IMR-90 (cell line): ENCODE results near the gene CPSF4. TPM values are rescaled to one million over a fixed set of nuclear protein-coding genes. Genes with fewer than 3 reads are reported as not detected.

ENCODE experiments used
- ATAC-seq: fragments of 200-7000 bp; cut with Tn5 transposase; 2 replicates; pipeline ENCODE4 v1.9.1; 2020; ENCODE audit warnings: low read depth, mild to moderate bottlenecking, moderate library complexity
- BruUV-seq: library from RNA; stranded (reverse); fragments of 400-500 nt; replicated peaks from 2 replicates; lab custom pipeline; 2021; lab: Mats Ljungman, UMichigan
- CTCF ChIA-PET: fragments of 300-600 bp; formaldehyde crosslinking; extraction: SDS; loops from one replicate; lab custom pipeline; 2021; ENCODE audit warnings: antibody characterized with exemption; lab: Yijun Ruan, JAX
- POLR2A ChIA-PET: fragments of 300-600 bp; sonication (Branson Sonifier 250); formaldehyde crosslinking; loops from one replicate; lab custom pipeline; 2022; ENCODE audit warnings: antibody characterized with exemption; ENCODE audit not compliant: unreplicated experiment; lab: Charles Lee
- DNase-seq: peaks from one replicate; pipeline ENCODE4 v3.0.0; 2013
- H2AFZ ChIP-seq: replicated peaks from 2 replicates; pipeline ENCODE3; 2013; ENCODE audit warnings: low read length, mild to moderate bottlenecking; ENCODE audit not compliant: poor library complexity
- H2AK5ac ChIP-seq: 2 replicates; pipeline ENCODE4 v1.6.1; 2013; ENCODE audit warnings: low read depth, low read length, inconsistent platforms
- H2AK9ac ChIP-seq: replicated peaks from 2 replicates; pipeline ENCODE3; 2013; ENCODE audit warnings: mild to moderate bottlenecking, low read depth, low read length, moderate library complexity; ENCODE audit not compliant: poor library complexity
- H2BK120ac ChIP-seq: 2 replicates; pipeline ENCODE4 v1.6.1; 2013; ENCODE audit warnings: low read depth, low read length, inconsistent platforms
- H2BK15ac ChIP-seq: 3 replicates; pipeline ENCODE4 v1.6.1; 2013; ENCODE audit warnings: low read depth, low read length, inconsistent platforms
- H2BK20ac ChIP-seq: 2 replicates; pipeline ENCODE4 v1.6.1; 2013; ENCODE audit warnings: low read depth, mild to moderate bottlenecking, inconsistent platforms, low read length, moderate library complexity
- H2BK5ac ChIP-seq: 2 replicates; pipeline ENCODE4 v1.6.1; 2013; ENCODE audit warnings: mild to moderate bottlenecking, low read depth, low read length, inconsistent platforms; ENCODE audit not compliant: poor library complexity, severe bottlenecking
- H3K14ac ChIP-seq: replicated peaks from 2 replicates; pipeline ENCODE4 v1.6.1; 2013; ENCODE audit warnings: low read depth, low read length, inconsistent platforms
- H3K18ac ChIP-seq: 2 replicates; pipeline ENCODE4 v1.6.1; 2013; ENCODE audit warnings: low read depth, low read length, control low read depth
- H3K23ac ChIP-seq: 2 replicates; pipeline ENCODE4 v1.6.1; 2013; ENCODE audit warnings: low read depth, low read length, inconsistent platforms
- H3K27ac ChIP-seq: 2 replicates; pipeline ENCODE4 v1.5.1; 2013; ENCODE audit warnings: mild to moderate bottlenecking, control low read depth, low read length; ENCODE audit not compliant: insufficient read depth
- H3K27me3 ChIP-seq: 2 replicates; pipeline ENCODE4 v1.6.1; 2013; ENCODE audit warnings: low read length; ENCODE audit not compliant: control insufficient read depth, insufficient read depth
- H3K36me3 ChIP-seq: 2 replicates; pipeline ENCODE4 v1.6.1; 2013; ENCODE audit warnings: low read length, mixed read lengths; ENCODE audit not compliant: control insufficient read depth, insufficient read depth
- H3K4ac ChIP-seq: 2 replicates; pipeline ENCODE4 v1.6.1; 2013; ENCODE audit warnings: low read depth, low read length, inconsistent platforms
- H3K4me1 ChIP-seq: 2 replicates; pipeline ENCODE4 v1.6.1; 2013; ENCODE audit warnings: low read length, mixed read lengths; ENCODE audit not compliant: control insufficient read depth, insufficient read depth
- H3K4me2 ChIP-seq: 2 replicates; pipeline ENCODE4 v1.6.1; 2013; ENCODE audit warnings: low read depth, mild to moderate bottlenecking, control low read depth, low read length, moderate library complexity
- H3K4me3 ChIP-seq: 2 replicates; pipeline ENCODE4 v1.5.1; 2013; ENCODE audit warnings: low read depth, mild to moderate bottlenecking, control low read depth, low read length, moderate library complexity; ENCODE audit not compliant: insufficient read depth
- H3K56ac ChIP-seq: 2 replicates; pipeline ENCODE4 v1.6.1; 2013; ENCODE audit warnings: low read length, inconsistent platforms; ENCODE audit not compliant: insufficient read depth; ENCODE audit errors: extremely low read depth
- H3K79me1 ChIP-seq, 2 experiments: 2 replicates each; pipeline ENCODE4 v1.6.1; 2013; ENCODE audit warnings: low read length in 2 of 2, inconsistent platforms in 1 of 2, low read depth in 1 of 2
- H3K9ac ChIP-seq: 2 replicates; pipeline ENCODE4 v1.6.1; 2013; ENCODE audit warnings: low read depth, low read length, control low read depth
- H3K9me1 ChIP-seq: 2 replicates; pipeline ENCODE4 v1.6.1; 2013; ENCODE audit warnings: low read length, inconsistent platforms; ENCODE audit not compliant: insufficient read depth
- H3K9me3 ChIP-seq: 2 replicates; pipeline ENCODE4 v1.6.1; 2013; ENCODE audit warnings: low read length; ENCODE audit not compliant: control insufficient read depth, insufficient read depth
- H4K20me1 ChIP-seq: 2 replicates; pipeline ENCODE4 v1.6.1; 2013; ENCODE audit warnings: low read length, inconsistent platforms; ENCODE audit not compliant: insufficient read depth
- H4K5ac ChIP-seq: 2 replicates; pipeline ENCODE4 v1.6.1; 2013; ENCODE audit warnings: mild to moderate bottlenecking, low read depth, low read length, control low read depth
- H4K8ac ChIP-seq, 2 experiments: 2 replicates each; pipeline ENCODE4 v1.6.1; 2013; ENCODE audit warnings: low read depth in 2 of 2, low read length in 2 of 2, control low read depth in 1 of 2, inconsistent platforms in 1 of 2
- H4K91ac ChIP-seq: 2 replicates; pipeline ENCODE4 v1.6.1; 2013; ENCODE audit warnings: low read depth, low read length, inconsistent platforms; ENCODE audit not compliant: insufficient read depth
- BHLHE40 ChIP-seq: fragments of 150-350 bp; IDR thresholded peaks from 2 replicates; pipeline ENCODE4 v1.6.1; 2016; ENCODE audit warnings: mild to moderate bottlenecking, low read depth, low read length
- CEBPB ChIP-seq: IDR thresholded peaks from 2 replicates; pipeline ENCODE4 v1.6.1; 2012; ENCODE audit warnings: low read depth, low read length, improper control_type of control experiment
- CHD1 ChIP-seq: IDR thresholded peaks from 2 replicates; pipeline ENCODE4 v1.6.1; 2012; ENCODE audit warnings: low read depth, low read length, improper control_type of control experiment
- ELK1 ChIP-seq: fragments of 150-350 bp; IDR thresholded peaks from 2 replicates; pipeline ENCODE4 v1.6.1; 2016; ENCODE audit warnings: low read depth, mild to moderate bottlenecking, low read length, moderate library complexity, borderline replicate concordance
- FOS ChIP-seq: fragments of 150-350 bp; IDR thresholded peaks from 2 replicates; pipeline ENCODE4 v1.6.1; 2016; ENCODE audit warnings: low read depth, low read length
- MAFK ChIP-seq: IDR thresholded peaks from 2 replicates; pipeline ENCODE4 v1.6.1; 2012; ENCODE audit warnings: low read depth, low read length, improper control_type of control experiment
- MAZ ChIP-seq: IDR thresholded peaks from 2 replicates; pipeline ENCODE4 v1.6.1; 2012; ENCODE audit warnings: low read depth, mild to moderate bottlenecking, low read length, improper control_type of control experiment, moderate library complexity, borderline replicate concordance
- MXI1 ChIP-seq: IDR thresholded peaks from 2 replicates; pipeline ENCODE4 v1.6.1; 2012; ENCODE audit warnings: low read depth, mild to moderate bottlenecking, low read length, moderate library complexity, borderline replicate concordance
- POLR2A ChIP-seq: IDR thresholded peaks from 2 replicates; pipeline ENCODE4 v1.6.1; 2012; ENCODE audit warnings: mild to moderate bottlenecking, low read depth, low read length
- RAD21 ChIP-seq: IDR thresholded peaks from 2 replicates; pipeline ENCODE4 v1.6.1; 2012; ENCODE audit warnings: low read length, improper control_type of control experiment
- RCOR1 ChIP-seq: IDR thresholded peaks from 2 replicates; pipeline ENCODE4 v1.6.1; 2012; ENCODE audit warnings: mild to moderate bottlenecking, low read length, improper control_type of control experiment; ENCODE audit not compliant: insufficient replicate concordance
- RFX5 ChIP-seq: IDR thresholded peaks from 2 replicates; pipeline ENCODE4 v1.8.0; 2012; ENCODE audit warnings: low read depth, mild to moderate bottlenecking, low read length, moderate library complexity
- SMC3 ChIP-seq: fragments of 150-350 bp; IDR thresholded peaks from 2 replicates; pipeline ENCODE4 v1.6.1; 2016; ENCODE audit warnings: low read depth, mild to moderate bottlenecking, antibody characterized with exemption, low read length, moderate library complexity
- USF2 ChIP-seq: fragments of 150-350 bp; IDR thresholded peaks from 2 replicates; pipeline ENCODE4 v1.6.1; 2017; ENCODE audit warnings: mild to moderate bottlenecking, antibody characterized with exemption, low read length, low read depth
- WGBS, 2 experiments: methylation state at CpG; one replicate each; pipeline versions ENCODE4 v1.1.5 to v1.1.7; 2013; ENCODE audit warnings: missing lambda C conversion rate in 2 of 2; ENCODE audit not compliant: insufficient read length in 1 of 2; ENCODE audit errors: extremely low coverage in 2 of 2; 5-methylcytosine and 5-hydroxymethylcytosine counted together
- dilution Hi-C: fragments of 300-500 bp; cut with HindIII; formaldehyde crosslinking; loops from one replicate; pipeline ENCODE4 v1.14.3; 2018; ENCODE audit warnings: low sequenced_read_pairs; ENCODE audit not compliant: unreplicated experiment
- in situ Hi-C: fragments of 300-500 bp; cut with MboI; formaldehyde crosslinking; loops from 3 replicates; pipeline ENCODE4 v1.14.3; 2019; ENCODE audit warnings: low sequenced_read_pairs, inconsistent platforms, mixed read lengths
- intact Hi-C: fragments of 100-400 bp; cut with micrococcal nuclease; formaldehyde crosslinking; loops from 2 replicates; pipeline ENCODE4 v1.10.0; 2022
- polyA plus RNA-seq, 3 experiments: library from polyadenylated mRNA; depleted of rRNA; stranded (reverse); fragments of >200 nt; gene quantifications; 2 replicates each; pipeline ENCODE4 v1.2.3, GENCODE V29; 2012; ENCODE audit warnings: low replicate concordance in 1 of 3
- total RNA-seq: library from RNA; depleted of rRNA; stranded (reverse); fragments of >200 nt; gene quantifications from 2 replicates; pipeline ENCODE4 v1.2.3, GENCODE V29; 2012

CPSF4 gene
- total and polyA plus RNA-seq, 2 of the 4 experiments (the other 2 are of a cell fraction), result 23.8 to 44.9 TPM

- CTCF ChIA-PET, result no interaction called here
- H3K4me2 ChIP-seq, result peak overlapping the region; percentile 96
- H4K5ac ChIP-seq, result peak overlapping the region; percentile 76; the same call in 1 of the 2 replicates
- no TSS peak for BruUV-seq
- H2AFZ ChIP-seq, result peak overlapping the region; percentile 100
- H4K20me1 ChIP-seq, result no peaks in the 10 kb centered on the region
- no peaks in the 10 kb centered on the region for H3K27me3 ChIP-seq
- H3K4ac ChIP-seq, result peak overlapping the region; percentile 73
- H3K4me3 ChIP-seq, result peak overlapping the region; percentile 61
- dilution Hi-C loops, result no loop called here
- H3K18ac ChIP-seq, result no peak overlapping the region
- DNase-seq, result no peak
- no peak overlapping the region for H2BK15ac ChIP-seq
- peak overlapping the region; percentile 56 for H2AK9ac ChIP-seq
- in situ Hi-C loops, result no loop called here
- no peak overlapping the region for H2BK120ac ChIP-seq
- TF ChIP-seq MAFK (no peak), USF2 (no peak), BHLHE40 (no peak), CHD1 (no peak), FOS (no peak), ELK1 (no peak), CEBPB (no peak), POLR2A (no peak), RCOR1 (no peak), SMC3 (no peak), RAD21 (no peak), MXI1 (no peak), MAZ (no peak), RFX5 (no peak)
- H3K23ac ChIP-seq, result peak overlapping the region; percentile 50; the same call in 1 of the 2 replicates
- H2BK5ac ChIP-seq, result peak overlapping the region; percentile 26
- H3K9me3 ChIP-seq, result no peaks in the 10 kb centered on the region
- no peaks in the 10 kb centered on the region for H3K9me1 ChIP-seq
- H3K36me3 ChIP-seq, result peaks cover 3% of the 10 kb centered on the region
- peaks cover 10 to 32% of the 10 kb centered on the region in 2 experiments for H3K79me1 ChIP-seq
- intact Hi-C loops, result loop anchor here (2.0 kb wide), 3 partner anchors 48 to 112 kb away; partner anchors contain the start of genes FAM200A and ZSCAN25
- peak overlapping the region; percentile 86; the same call in 1 of the 2 replicates for H3K56ac ChIP-seq
- peak overlapping the region; percentile 76 to 78; a peak in 3 of 4 replicates for H4K8ac ChIP-seq
- H3K9ac ChIP-seq, result peak overlapping the region; percentile 88
- no peak overlapping the region for H2BK20ac ChIP-seq
- WGBS, 2 experiments, result no CpG with 5 or more reads among the region's 11 CpGs
- peak overlapping the region; percentile 90 for H2AK5ac ChIP-seq
- peak overlapping the region; percentile 50; the same call in 1 of the 2 replicates for H4K91ac ChIP-seq
- peaks cover 6% of the 10 kb centered on the region for H3K4me1 ChIP-seq
- H3K14ac ChIP-seq, result peak overlapping the region; percentile 78
- ATAC-seq, result no peak
- H3K27ac ChIP-seq, result peak overlapping the region; percentile 55
- POLR2A ChIA-PET, result interaction anchor here (0.6 kb wide), 1 partner anchor 17 kb away, joined by 3 read pairs; no protein-coding TSS in a partner anchor
These were observed 66.5 kb downstream of the CPSF4 start for GRCh38 chr7:99505324-99505662.
